Brain microvascular endothelial cell (primary cell): Measurements from ENCODE around the gene SCG5.

ENCODE experiments used
- DNase-seq: peaks from one replicate; pipeline ENCODE4 v3.0.0-alpha.2; 2020
- H3K27ac ChIP-seq: fragments of 250-450 bp; sonication (Bioruptor Pico); 2 replicates; pipeline ENCODE4 v1.5.1; 2020; ENCODE audit warnings: mild to moderate bottlenecking, moderate library complexity
- H3K27me3 ChIP-seq: fragments of 250-450 bp; sonication (Bioruptor Pico); replicated peaks from 2 replicates; pipeline ENCODE4 v1.5.1; 2020; ENCODE audit warnings: mild to moderate bottlenecking
- H3K36me3 ChIP-seq: fragments of 250-450 bp; sonication (Bioruptor Pico); replicated peaks from 2 replicates; pipeline ENCODE4 v1.5.1; 2020; ENCODE audit warnings: mild to moderate bottlenecking
- H3K4me3 ChIP-seq: 2 replicates; pipeline ENCODE4 v1.5.1; 2011; ENCODE audit warnings: low read depth, mild to moderate bottlenecking, control low read depth, low read length, moderate library complexity
- CTCF ChIP-seq: IDR thresholded peaks from 2 replicates; pipeline ENCODE4 v1.5.1; 2011; ENCODE audit warnings: low read depth, mild to moderate bottlenecking, moderate library complexity, low read length, control low read depth, inconsistent platforms; ENCODE audit errors: missing control alignments
- in situ Hi-C: cut with HindIII; loops from 2 replicates; pipeline ENCODE4 v1.10.0; 2017; ENCODE audit warnings: low sequenced_read_pairs, low pct_ligation_motif_present

SCG5 gene

GRCh38 chr15:32718227-32718820, 76.8 kb downstream of the SCG5 start:
- in situ Hi-C loops = no loop called here
- no peak for TF ChIP-seq CTCF
- Histone ChIP-seq H3K27me3 (no peaks in the 10 kb centered on the region), H3K4me3 (peak overlapping the region; percentile 98), H3K36me3 (peaks cover 12% of the 10 kb centered on the region), H3K27ac (peak overlapping the region; percentile 81)
- no peak for DNase-seq

- in situ Hi-C loops = no loop called here
- DNase-seq = no peak
- no peak for TF ChIP-seq CTCF
- peak overlapping the region; percentile 81 for H3K27ac ChIP-seq
- H3K4me3 ChIP-seq = peak overlapping the region; percentile 98
- H3K27me3 ChIP-seq = no peaks in the 10 kb centered on the region
- H3K36me3 ChIP-seq = peaks cover 12% of the 10 kb centered on the region
Observed at GRCh38 chr15:32718821-32719716, 77.6 kb downstream of the SCG5 start.

- Histone ChIP-seq H3K27ac (peak overlapping the region; percentile 5), H3K4me3 (peak overlapping the region; percentile 98)
Observed at GRCh38 chr15:32721596-32721995, 80.1 kb downstream of the SCG5 start.

GRCh38 chr15:32722136-32722535, 80.6 kb downstream of the SCG5 start:
- peaks cover 12% of the 10 kb centered on the region for H3K36me3 ChIP-seq

More at GRCh38 chr15:32721596-32721995, 80.1 kb downstream of the SCG5 start:
- H3K27me3 ChIP-seq = no peaks in the 10 kb centered on the region
- DNase-seq = no peak
- in situ Hi-C loops = no loop called here
- TF ChIP-seq CTCF = no peak
- H3K36me3 ChIP-seq = peaks cover 12% of the 10 kb centered on the region

GRCh38 chr15:32723171-32723948, 81.8 kb downstream of the SCG5 start:
- Histone ChIP-seq H3K27ac (no peak overlapping the region), H3K4me3 (no peak overlapping the region), H3K36me3 (peaks cover 12% of the 10 kb centered on the region), H3K27me3 (no peaks in the 10 kb centered on the region)
- no peak for TF ChIP-seq CTCF
- DNase-seq = no peak
- in situ Hi-C loops = no loop called here

More at GRCh38 chr15:32722136-32722535, 80.6 kb downstream of the SCG5 start:
- H3K27me3 ChIP-seq = no peaks in the 10 kb centered on the region
- peak overlapping the region; percentile 5 for H3K27ac ChIP-seq
- in situ Hi-C loops = no loop called here
- DNase-seq = no peak
- no peak overlapping the region for H3K4me3 ChIP-seq
- TF ChIP-seq CTCF = no peak
